Activated CD8-positive, alpha-beta T cell treated with anti-CD3 and anti-CD28 coated beads for 36 hours (primary cell): ENCODE measurements around the gene MAPK1IP1L. TPM values are rescaled to one million over a fixed set of nuclear protein-coding genes. Genes with fewer than 3 reads are reported as not detected.
"Not testable (repeated sequence)": the region's sequence is repeated elsewhere in the genome, so short reads cannot be mapped to it uniquely, and the experiment has no call there.

Experiments used
- ATAC-seq: fragments of 200-7000 bp; cut with Tn5 transposase; one replicate; pipeline ENCODE4 v1.10.0; 2021; ENCODE audit warnings: mild to moderate bottlenecking, moderate library complexity
- CTCF ChIA-PET: fragments of 350-600 bp; sonication (Branson Sonifier 250); formaldehyde crosslinking; loops from one replicate; lab custom pipeline; 2021; ENCODE audit warnings: antibody characterized with exemption; lab: Charles Lee
- POLR2A ChIA-PET: fragments of 350-600 bp; sonication (Branson Sonifier 250); formaldehyde crosslinking; loops from one replicate; lab custom pipeline; 2021; ENCODE audit warnings: antibody characterized with exemption; lab: Charles Lee
- DNase-seq: peaks from one replicate; pipeline ENCODE4 v3.0.0-alpha.2; 2020
- H3K27ac Mint-ChIP-seq: one replicate; pipeline ENCODE4 v1.8.0; 2021; ENCODE audit warnings: mild to moderate bottlenecking, mixed read lengths
- H3K27me3 Mint-ChIP-seq: one replicate; pipeline ENCODE4 v1.8.0; 2021; ENCODE audit warnings: mixed read lengths
- H3K36me3 Mint-ChIP-seq: one replicate; pipeline ENCODE4 v1.8.0; 2021; ENCODE audit warnings: low read depth, mixed read lengths
- H3K4me1 Mint-ChIP-seq: one replicate; pipeline ENCODE4 v1.8.0; 2021; ENCODE audit warnings: low read depth, mixed read lengths
- H3K4me3 Mint-ChIP-seq: one replicate; pipeline ENCODE4 v1.8.0; 2021; ENCODE audit warnings: mild to moderate bottlenecking, moderate library complexity, mixed read lengths
- H3K9me3 Mint-ChIP-seq: one replicate; pipeline ENCODE4 v1.8.0; 2021; ENCODE audit warnings: mixed read lengths
- intact Hi-C: fragments of 100-400 bp; cut with micrococcal nuclease; formaldehyde crosslinking; loops from one replicate; pipeline ENCODE4 v1.10.0; 2022
- total RNA-seq, 2 experiments: library from RNA; stranded (reverse); gene quantifications; one replicate each; pipeline ENCODE4 v1.2.3, GENCODE V29; 2021
- TF ChIP-seq, protein P1 (sequence below): fragments of 200-600 bp; IDR thresholded peaks from one replicate; pipeline ENCODE4 v1.8.0; 2022; ENCODE audit warnings: antibody characterized with exemption, mild to moderate bottlenecking

MAPK1IP1L gene
- total RNA-seq, 2 experiments from 2014 or later = 89.3 to 105 TPM

GRCh38 chr14:55075628-55076175 lies 24.3 kb downstream of the MAPK1IP1L start:
- TF ChIP-seq, protein P1, sequence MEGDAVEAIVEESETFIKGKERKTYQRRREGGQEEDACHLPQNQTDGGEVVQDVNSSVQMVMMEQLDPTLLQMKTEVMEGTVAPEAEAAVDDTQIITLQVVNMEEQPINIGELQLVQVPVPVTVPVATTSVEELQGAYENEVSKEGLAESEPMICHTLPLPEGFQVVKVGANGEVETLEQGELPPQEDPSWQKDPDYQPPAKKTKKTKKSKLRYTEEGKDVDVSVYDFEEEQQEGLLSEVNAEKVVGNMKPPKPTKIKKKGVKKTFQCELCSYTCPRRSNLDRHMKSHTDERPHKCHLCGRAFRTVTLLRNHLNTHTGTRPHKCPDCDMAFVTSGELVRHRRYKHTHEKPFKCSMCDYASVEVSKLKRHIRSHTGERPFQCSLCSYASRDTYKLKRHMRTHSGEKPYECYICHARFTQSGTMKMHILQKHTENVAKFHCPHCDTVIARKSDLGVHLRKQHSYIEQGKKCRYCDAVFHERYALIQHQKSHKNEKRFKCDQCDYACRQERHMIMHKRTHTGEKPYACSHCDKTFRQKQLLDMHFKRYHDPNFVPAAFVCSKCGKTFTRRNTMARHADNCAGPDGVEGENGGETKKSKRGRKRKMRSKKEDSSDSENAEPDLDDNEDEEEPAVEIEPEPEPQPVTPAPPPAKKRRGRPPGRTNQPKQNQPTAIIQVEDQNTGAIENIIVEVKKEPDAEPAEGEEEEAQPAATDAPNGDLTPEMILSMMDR = no peak
- intact Hi-C loops = no loop called here
- POLR2A ChIA-PET = interaction anchor here (1.1 to 2.3 kb wide), 2 partner anchors 9 to 10 kb away, joined by 3 to 9 read pairs; no protein-coding TSS in a partner anchor
- no peaks in the 10 kb centered on the region for H3K27me3 Mint-ChIP-seq
- H3K9me3 Mint-ChIP-seq = no peaks in the 10 kb centered on the region
- H3K36me3 Mint-ChIP-seq = no peaks in the 10 kb centered on the region
- CTCF ChIA-PET = no interaction called here
- no peak for DNase-seq
- ATAC-seq = no peak
- H3K4me3 Mint-ChIP-seq = no peak overlapping the region
- H3K4me1 Mint-ChIP-seq = peaks cover 27% of the 10 kb centered on the region
- no peak overlapping the region for H3K27ac Mint-ChIP-seq

DNA sequence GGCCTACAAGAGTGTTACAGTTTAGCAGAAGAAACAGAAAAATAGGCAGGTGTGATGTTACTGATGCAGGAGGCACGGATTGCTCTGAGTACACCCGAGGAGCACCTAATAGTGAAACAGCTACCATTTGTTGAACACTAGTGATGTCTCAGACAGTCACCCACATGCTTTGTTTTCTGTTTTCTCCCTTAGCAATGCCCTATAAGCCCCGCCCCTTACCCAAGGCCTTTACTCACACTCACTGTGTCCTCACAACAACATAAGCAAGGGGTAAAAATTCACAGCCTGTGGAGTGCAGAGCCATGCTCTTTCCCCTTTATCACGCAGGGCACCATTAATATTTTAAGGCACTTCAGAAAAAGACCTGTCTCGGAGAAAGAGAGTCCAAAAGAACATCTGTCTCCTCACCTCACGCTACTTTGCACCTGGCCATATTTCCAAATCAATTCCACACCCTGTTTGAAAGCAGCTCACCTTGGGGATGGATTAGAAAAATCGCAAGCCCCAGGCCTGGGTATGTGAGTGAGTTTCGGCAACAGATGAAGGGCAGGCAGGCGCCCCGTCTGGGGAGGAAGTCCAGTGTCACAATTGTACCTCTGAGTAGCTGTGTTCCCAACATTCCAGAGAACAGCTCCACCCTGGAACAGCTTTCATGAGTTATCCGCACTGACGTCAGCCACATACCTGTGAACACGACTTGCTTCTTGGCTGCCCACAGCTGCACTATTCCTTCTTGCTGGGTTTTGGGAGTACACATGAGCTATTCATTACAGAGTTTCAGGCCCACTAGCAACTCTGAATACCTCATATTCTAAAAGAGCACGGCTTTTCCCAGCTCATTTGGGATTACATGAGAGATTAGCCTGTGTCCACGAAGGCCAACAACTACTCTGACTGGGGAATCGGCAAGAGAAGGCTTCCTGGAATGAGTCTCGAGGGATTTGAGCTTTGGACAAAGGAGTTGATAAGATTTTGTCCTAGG lies 26.0 kb downstream of the MAPK1IP1L start:
- Mint-ChIP-seq H3K4me3 (no peak overlapping the region), H3K4me1 (peaks cover 12% of the 10 kb centered on the region), H3K27me3 (no peaks in the 10 kb centered on the region), H3K9me3 (no peaks in the 10 kb centered on the region), H3K36me3 (no peaks in the 10 kb centered on the region), H3K27ac (no peak overlapping the region)
- ATAC-seq (peak; percentile 78), DNase-seq (peak; percentile 27)
- CTCF ChIA-PET = interaction anchor here (0.7 to 3.8 kb wide), 6 partner anchors 11 to 193 kb away, joined by 3 to 19 read pairs (median 4); partner anchors contain the start of gene MAPK1IP1L
- intact Hi-C loops = no loop called here
- POLR2A ChIA-PET = interaction anchor here (0.6 to 1.3 kb wide), 3 partner anchors 9 to 745 kb away, joined by 3 to 5 read pairs (median 3); no protein-coding TSS in a partner anchor
- TF ChIP-seq, protein P1 = no peak

GRCh38 chr14:55079961-55080360 lies 28.5 kb downstream of the MAPK1IP1L start:
- H3K4me1 Mint-ChIP-seq, ATAC-seq, H3K27me3 Mint-ChIP-seq, H3K9me3 Mint-ChIP-seq, H3K36me3 Mint-ChIP-seq, DNase-seq, intact Hi-C loops, H3K4me3 Mint-ChIP-seq, H3K27ac Mint-ChIP-seq: not testable (repeated sequence)
- POLR2A ChIA-PET = interaction anchor here (0.8 to 1.1 kb wide), 2 partner anchors 20 to 80 kb away, joined by 3 to 4 read pairs; no protein-coding TSS in a partner anchor
- CTCF ChIA-PET = interaction anchor here (1.0 to 3.8 kb wide), 3 partner anchors 28 to 153 kb away, joined by 3 to 19 read pairs (median 4); partner anchors contain the start of gene MAPK1IP1L

GRCh38 chr14:55084401-55085059 lies 33.1 kb downstream of the MAPK1IP1L start:
- ChIA-PET POLR2A (interaction anchor here (1.0 kb wide), 1 partner anchor 9 kb away, joined by 3 read pairs; no protein-coding TSS in a partner anchor), CTCF (interaction anchor here (0.6 to 1.4 kb wide), 2 partner anchors 76 to 236 kb away, joined by 3 to 6 read pairs; no protein-coding TSS in a partner anchor)
- Mint-ChIP-seq H3K4me3 (no peak overlapping the region), H3K27ac (no peak overlapping the region), H3K9me3 (no peaks in the 10 kb centered on the region), H3K36me3 (no peaks in the 10 kb centered on the region), H3K27me3 (no peaks in the 10 kb centered on the region), H3K4me1 (no peaks in the 10 kb centered on the region)
- intact Hi-C loops = no loop called here
- DNase-seq (no peak), ATAC-seq (no peak)
- TF ChIP-seq, protein P1 = no peak
